ENCODE measurements around the gene KCNMA1.

DNA sequence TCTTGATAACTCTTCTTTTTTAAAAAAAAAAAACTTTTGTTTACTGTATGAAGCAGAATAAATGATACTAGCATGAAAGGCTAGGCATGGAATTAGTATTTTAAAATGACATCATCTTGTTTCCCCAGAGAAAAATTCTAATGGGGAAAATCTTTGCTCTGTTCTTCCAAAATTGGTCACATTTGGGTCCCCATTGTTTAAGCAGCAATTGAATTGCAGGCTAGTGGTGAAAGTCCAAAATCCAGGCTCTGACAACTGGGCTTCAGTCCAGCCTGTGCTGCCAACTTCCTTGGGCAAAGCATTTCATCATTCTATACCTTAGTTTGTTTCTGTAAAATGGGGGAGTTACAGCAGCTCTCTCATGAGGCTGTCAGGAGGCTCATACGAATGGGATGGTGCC, 726.4 kb downstream of the KCNMA1 start:
- TF ChIP-seq, protein P1, sequence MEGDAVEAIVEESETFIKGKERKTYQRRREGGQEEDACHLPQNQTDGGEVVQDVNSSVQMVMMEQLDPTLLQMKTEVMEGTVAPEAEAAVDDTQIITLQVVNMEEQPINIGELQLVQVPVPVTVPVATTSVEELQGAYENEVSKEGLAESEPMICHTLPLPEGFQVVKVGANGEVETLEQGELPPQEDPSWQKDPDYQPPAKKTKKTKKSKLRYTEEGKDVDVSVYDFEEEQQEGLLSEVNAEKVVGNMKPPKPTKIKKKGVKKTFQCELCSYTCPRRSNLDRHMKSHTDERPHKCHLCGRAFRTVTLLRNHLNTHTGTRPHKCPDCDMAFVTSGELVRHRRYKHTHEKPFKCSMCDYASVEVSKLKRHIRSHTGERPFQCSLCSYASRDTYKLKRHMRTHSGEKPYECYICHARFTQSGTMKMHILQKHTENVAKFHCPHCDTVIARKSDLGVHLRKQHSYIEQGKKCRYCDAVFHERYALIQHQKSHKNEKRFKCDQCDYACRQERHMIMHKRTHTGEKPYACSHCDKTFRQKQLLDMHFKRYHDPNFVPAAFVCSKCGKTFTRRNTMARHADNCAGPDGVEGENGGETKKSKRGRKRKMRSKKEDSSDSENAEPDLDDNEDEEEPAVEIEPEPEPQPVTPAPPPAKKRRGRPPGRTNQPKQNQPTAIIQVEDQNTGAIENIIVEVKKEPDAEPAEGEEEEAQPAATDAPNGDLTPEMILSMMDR (IDR thresholded peaks at IDR 0.05; ENCODE audit: insufficient read depth, low read length, poor library complexity, severe bottlenecking), result no peak
- TF ChIP-seq EZH2phosphoT487 (conservative IDR thresholded peaks at IDR 0.05; ENCODE audit: low read length), result no peak

Data from SU-DHL-6 (cell line).